IPS-18c (cell line): ENCODE data around the gene KRT24.
"Not testable (repeated sequence)": the region's sequence is repeated elsewhere in the genome, so short reads cannot be mapped to it uniquely, and the experiment has no call there.

Source experiments
- H3K4me3 ChIP-seq: 2 replicates; pipeline ENCODE4 v1.7.0; 2013; ENCODE audit warnings: low read depth, mild to moderate bottlenecking, low read length, moderate library complexity; ENCODE audit not compliant: insufficient read depth
- H3K9me3 ChIP-seq: one replicate; pipeline ENCODE4 v1.6.1; 2013; ENCODE audit warnings: mild to moderate bottlenecking, low read length, moderate library complexity; ENCODE audit not compliant: control insufficient read depth, insufficient read depth

KRT24 gene

DNA sequence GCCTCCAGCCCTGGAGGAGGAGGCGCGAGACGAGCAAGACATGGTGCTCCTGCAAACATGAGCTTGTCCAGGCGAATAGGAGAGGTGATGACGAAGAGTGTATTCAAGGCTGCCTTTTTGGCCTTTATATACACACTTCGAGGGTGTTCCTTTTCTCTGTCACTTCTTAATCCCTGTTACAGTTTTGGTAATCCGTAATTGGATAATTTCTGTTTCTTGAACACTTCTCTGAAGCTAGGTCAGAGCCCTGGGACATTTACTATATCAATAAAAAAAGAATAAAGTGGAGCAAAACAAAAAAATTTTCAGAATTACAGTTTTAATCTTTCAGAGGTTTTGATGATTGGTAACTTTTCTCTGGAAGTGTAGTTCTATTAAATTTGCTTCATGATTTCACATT is at the start of gene KRT24:
Gene KRT24 (minus strand): TSS at position 101 of the 400 bp plus-strand sequence. CDS start 59 bp downstream, at position 42.
- no peak within 1 kb of the TSS for H3K4me3 ChIP-seq
- no peaks in the 10 kb centered on the region for H3K9me3 ChIP-seq

DNA sequence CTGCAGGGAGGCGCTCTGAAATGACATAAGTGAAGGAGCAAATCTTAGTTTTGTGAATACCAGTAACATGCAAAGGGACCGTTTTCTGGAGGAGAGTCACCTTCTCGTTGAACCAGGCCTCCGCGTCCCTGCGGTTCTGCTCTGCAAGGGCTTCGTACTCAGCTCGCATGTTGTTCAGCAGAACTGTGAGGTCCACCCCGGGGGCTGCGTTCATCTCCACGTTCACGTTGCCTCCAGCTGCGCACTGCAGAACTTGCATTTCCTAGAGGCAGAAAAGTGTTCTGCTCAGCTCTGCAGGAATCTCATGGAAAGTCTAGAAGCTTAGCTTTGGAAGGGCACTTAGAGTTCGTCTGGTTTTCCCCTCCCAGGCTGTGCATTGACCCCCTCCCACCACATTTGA is 47.5 kb upstream of the KRT24 start:
- H3K9me3 ChIP-seq = no peaks in the 10 kb centered on the region
- H3K4me3 ChIP-seq = no peak overlapping the region

DNA sequence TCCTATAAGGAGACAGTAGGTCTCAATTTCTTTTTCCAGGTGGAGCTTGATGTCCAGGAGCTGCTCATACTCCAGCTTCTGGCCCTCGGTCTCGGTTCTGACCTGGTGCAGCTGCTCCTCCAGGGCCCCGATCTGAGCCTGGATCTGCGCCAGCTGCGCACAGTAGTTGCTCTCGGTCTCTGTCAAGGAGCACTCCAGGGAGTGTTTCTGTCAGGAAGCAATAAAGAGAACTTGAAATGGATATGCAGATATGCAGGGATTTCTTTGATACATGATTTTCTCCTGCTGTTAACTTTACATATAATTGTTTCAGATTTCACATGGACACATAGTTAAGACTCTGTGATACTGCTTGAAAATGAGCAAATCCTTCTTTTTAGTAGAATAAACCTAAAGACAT is 46.8 kb upstream of the KRT24 start:
- H3K4me3 ChIP-seq = no peak overlapping the region
- no peaks in the 10 kb centered on the region for H3K9me3 ChIP-seq

DNA sequence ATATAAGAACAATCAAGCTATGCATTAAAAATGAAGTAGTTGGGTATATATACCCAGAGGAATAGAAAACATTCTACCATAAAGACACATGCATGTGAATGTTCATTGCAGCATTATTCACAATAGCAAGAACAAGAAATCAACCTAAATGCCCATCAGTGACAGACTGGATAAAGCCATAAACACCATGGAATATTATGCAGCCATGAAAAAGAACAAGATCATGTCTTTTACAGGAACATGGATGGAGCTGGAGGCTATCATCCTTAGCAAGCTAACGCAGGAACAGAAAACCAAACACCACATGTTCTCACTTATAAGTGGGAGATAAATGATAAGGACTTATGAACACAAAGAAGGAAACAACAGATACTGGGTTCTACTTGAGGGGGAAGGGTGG is 45.1 kb upstream of the KRT24 start:
- H3K9me3 ChIP-seq, H3K4me3 ChIP-seq: not testable (repeated sequence)

DNA sequence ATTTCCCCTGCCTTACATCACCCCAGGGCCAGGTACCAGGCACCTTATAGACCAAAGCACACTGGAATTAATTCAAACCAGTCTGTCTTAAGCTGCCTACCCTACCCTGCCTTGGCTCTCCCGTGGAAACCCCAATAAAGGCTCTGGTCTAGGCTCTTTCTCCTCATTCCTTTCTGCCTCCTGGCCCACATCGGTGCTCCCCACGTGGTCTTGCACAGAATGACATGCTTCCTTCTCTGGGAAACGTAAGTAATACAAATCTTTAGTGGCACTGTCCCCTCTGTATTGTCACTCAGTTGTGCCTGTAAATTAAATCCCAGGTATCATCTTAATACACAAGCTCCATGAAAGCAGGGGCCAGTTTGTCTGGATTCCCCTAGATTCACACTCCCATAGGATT is 35.0 kb upstream of the KRT24 start:
- H3K4me3 ChIP-seq = no peak overlapping the region
- no peaks in the 10 kb centered on the region for H3K9me3 ChIP-seq

DNA sequence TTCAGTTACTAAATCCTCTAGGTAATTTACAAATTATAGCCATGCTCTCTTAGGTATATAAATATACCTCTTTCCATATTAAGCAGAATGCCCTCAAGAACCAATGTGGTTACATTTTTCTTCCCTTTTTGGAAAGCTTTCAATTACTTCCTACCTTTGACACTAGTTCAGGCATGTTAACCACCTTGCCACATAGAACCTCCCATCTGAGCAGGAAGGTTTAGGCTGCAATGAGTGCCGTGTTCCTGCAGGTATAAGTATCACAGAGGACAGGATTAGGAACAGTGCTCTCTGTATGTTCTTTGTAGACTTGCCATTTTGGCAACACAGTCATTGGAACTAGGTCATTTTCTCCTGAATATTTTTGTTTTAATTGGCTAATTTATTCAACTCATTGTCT is 31.5 kb upstream of the KRT24 start:
- no peaks in the 10 kb centered on the region for H3K9me3 ChIP-seq
- no peak overlapping the region for H3K4me3 ChIP-seq

DNA sequence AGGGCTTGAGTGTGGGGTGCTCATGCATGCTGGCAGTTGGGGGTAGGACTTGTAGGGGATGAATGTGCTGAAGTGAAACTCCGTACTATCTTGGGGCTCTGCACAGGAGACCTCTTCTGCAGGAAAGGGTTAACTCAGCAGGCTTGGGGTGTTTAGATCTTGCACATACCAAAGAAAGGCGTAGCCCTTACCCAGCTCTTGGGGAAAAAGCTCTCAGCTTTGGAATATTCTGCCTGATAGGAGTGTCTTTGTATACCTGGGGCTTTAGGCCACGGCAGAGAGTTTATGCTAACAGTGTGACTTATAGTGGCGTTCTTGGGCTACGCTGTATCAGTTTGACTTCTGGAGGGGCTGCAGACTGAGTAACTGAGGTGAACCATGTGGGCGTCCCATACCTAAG is 30.5 kb upstream of the KRT24 start:
- no peak overlapping the region for H3K4me3 ChIP-seq
- H3K9me3 ChIP-seq = no peaks in the 10 kb centered on the region

DNA sequence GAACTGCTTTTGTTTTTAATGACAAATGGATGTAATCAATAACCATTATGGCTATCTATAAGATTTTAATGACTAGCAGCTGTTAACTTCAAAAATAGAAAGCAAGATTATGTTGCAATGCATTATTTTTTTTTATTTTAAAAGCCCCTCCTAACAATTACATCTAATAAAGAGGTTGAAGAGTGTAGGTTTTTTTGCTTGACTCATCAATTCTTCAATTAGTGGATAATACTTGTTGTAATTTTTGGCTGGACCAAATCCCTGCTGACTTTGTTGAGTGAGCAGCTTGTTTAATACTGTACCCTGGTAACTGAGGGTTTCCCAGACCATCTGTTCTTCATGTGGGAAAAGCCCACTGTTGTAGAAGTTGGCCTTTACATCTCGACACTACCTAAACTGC is 27.4 kb upstream of the KRT24 start:
- no peak overlapping the region for H3K4me3 ChIP-seq
- H3K9me3 ChIP-seq = no peaks in the 10 kb centered on the region

DNA sequence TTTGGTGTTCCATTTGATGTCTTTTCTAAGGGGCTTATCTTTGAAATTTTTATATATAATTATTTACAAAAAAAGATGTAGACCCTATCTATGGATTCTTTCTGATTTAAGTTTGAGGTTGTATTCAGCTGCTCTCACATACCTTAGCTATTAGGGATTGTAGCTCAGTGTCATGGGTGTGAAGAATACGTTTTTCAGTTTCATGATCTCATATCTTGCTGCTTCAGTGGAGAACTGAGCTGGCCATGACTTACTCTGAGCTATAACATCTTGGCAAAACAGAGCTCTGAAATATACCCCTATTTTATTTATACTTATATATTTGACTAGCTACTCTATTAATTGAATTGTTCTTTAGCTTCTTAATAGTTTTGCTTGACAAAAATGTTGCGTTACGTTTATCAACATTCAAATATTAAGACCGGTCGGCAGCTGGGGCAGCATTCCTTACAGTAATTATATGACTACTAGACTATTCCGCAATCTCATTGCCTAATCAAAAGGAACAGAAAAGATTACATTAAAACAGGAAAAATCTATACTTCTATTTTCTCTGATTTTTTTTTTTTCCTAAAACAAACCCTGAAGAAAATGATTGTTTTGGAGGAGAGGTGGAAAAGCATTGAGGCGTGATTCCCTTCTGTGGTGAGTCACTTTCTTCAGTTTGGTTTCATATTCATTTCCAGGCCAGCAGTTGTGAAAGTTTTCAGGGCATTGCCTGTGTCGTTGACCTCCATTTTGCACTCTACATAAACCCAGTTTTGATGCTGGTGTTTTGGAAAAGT is 24.1 kb upstream of the KRT24 start:
- H3K4me3 ChIP-seq = no peak overlapping the region
- H3K9me3 ChIP-seq = no peaks in the 10 kb centered on the region

DNA sequence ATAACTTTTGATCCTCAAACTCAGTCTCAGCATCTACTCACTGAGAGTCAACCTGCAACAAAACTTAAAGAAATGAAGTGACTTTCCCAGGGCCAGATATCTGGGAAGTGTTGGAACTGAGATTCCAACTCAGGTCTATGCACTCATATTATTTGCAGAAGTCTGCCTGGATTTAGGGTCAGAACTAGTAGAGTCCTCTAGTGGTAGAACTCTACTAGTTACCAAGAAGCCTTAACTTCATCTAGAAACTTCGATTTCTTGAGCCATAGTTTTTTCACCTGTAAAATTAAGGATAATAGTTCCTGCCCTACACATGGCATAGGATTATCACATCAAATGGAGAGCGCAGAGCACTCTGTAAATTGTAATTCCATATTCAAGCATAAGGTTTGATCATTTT is 23.4 kb upstream of the KRT24 start:
- Histone ChIP-seq H3K9me3 (no peaks in the 10 kb centered on the region), H3K4me3 (no peak overlapping the region)

DNA sequence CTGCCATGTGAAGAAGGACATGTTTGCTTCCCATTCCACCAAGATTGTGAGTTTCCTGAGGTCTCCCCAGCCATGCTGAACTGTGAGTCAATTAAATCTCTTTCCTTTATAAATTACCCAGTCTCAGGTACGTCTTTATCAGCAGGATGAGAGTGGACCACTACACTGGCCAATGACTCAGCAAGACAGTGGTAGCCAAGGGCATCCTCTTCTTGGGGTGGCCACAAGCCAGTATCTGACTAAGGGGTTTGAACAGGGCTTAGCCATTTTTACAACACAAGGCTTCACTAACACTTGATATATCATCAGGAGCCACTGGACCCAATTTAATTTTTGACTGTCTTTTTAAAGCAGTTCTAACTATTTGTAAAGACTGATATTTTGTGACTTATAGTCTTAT is 21.1 kb upstream of the KRT24 start:
- H3K4me3 ChIP-seq = no peak overlapping the region
- no peaks in the 10 kb centered on the region for H3K9me3 ChIP-seq

DNA sequence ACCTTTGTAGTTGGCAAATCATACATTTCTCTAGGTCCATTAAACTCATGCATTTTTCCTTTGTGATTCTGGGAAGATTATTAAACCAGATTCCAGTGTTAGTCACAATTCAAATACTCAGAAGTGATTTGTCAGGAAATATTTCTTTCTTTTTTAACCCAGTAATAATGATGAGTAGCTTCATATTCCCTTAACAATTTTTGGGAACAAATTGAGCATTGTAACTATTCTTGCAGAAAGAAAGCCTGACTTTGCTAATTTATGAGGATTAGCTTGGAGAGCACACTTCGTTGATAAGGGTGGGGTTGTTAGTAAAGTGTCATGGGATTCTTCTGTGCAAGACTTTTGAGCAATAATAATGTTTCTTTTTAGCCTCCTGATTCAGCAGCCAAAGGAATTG is 18.7 kb upstream of the KRT24 start:
- Histone ChIP-seq H3K4me3 (no peak overlapping the region), H3K9me3 (no peaks in the 10 kb centered on the region)

DNA sequence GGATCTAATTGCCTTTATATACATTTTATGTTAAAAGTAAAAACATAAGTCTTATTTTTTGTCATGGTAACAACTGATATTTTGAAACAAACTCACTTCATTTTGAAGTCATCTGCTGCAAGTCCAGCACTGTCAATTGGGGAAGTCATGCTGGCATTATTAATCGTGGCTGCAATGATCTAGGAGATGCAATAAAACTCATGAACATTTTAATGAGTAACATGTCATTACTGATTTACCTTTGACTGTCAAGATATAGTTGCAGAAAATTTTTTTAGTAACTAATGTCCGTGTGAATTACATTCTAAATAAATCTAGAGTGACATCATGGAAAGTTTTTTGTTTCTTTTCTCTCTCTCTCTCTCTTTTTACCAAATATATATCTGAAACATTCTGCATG is 17.3 kb upstream of the KRT24 start:
- H3K4me3 ChIP-seq = no peak overlapping the region
- no peaks in the 10 kb centered on the region for H3K9me3 ChIP-seq

DNA sequence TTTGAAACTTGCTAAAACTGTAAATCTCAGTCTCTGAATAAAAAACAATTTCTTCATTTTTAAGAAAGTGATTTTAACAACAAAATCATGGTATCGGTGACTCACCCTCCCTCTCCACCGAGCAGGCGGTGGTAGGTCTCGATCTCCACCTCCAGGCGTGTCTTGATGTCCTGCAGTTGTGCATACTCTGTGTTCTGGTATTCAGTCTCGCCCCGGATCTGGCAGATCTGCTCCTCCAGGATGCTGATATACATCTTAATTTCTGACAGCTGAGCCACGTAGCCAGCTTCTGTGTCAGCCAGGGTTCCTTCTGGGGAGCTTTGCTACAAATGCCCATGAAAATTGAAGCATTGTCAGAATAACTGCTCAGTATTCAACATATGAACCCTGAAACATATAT is 15.4 kb upstream of the KRT24 start:
- no peaks in the 10 kb centered on the region for H3K9me3 ChIP-seq
- no peak overlapping the region for H3K4me3 ChIP-seq

DNA sequence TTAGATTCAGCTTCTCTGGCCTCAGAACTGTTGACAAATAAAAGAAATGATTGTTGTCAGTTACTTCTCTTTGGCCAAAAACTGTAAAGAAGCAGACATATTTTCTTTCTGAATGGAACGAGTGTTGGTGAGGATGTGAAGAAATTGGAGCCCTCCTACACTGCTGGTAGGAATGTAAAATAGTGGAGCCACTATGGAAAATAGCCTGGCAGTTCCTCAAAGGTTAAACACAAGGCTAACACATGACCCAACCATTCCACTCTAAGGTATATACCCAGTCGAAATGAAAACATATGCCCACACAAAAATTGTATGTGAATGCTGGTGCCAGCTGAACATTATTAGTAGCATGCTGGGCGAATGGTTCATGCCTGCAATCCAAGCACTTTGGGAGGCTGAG is 14.2 kb upstream of the KRT24 start:
- no peak overlapping the region for H3K4me3 ChIP-seq
- H3K9me3 ChIP-seq = no peaks in the 10 kb centered on the region

DNA sequence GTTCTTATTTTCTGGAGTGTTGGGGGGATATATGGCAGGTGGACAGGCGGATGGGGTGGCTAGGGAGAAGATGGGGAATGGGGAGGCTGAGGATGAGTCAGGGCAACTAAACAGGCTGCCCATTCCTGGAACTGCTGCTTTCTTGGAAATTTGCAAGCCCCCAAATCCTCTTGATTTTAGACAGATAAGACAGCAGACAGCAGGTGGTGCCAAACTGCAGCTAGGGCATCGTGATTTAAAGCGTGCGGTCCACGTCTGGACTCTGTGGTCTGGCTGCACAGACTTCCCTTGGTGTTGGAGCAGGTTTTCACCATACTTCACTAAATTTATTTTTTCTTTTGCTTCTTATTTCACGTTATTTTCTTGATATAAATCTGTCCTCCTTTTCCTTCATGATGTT is 10.9 kb upstream of the KRT24 start:
- no peak overlapping the region for H3K4me3 ChIP-seq
- no peaks in the 10 kb centered on the region for H3K9me3 ChIP-seq

DNA sequence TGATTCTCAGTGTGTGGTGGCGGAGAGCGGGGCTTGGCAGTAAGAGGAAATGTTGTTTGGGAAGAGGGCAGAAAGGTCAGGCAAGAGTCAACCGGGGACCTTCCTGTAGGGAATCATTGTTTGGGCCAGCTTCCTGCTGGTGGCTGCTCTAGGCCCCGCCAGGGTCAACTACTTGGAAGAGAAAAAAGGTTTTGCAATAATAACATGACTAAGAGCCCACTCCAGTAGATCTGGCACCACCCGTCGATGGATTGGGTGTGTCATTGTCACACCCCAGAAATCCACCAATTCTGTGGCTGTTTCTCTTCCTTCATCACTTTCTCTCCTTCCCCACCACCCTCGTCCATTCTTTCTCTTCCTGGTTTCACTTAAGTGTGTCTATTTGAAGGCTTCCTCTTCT is 4.2 kb upstream of the KRT24 start:
- H3K4me3 ChIP-seq = no peak overlapping the region
- no peaks in the 10 kb centered on the region for H3K9me3 ChIP-seq

DNA sequence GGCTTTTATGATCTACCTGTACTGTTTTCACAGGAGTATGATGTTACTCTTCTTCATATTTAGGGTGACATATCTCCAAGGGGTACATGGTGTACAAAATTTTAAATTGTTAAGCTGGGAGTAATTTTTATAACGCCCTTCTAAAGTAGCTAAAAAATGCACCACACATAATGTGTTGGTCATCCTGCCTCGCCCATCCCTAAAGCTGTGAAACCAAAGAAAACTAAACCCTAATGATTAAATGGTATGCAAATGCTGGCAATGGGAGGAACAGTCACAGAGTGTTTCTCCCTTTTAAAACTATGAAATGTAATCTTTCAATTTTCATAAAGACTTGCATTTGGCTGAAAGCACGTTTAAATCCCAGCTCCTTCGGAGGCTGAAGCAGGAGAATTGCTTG is 2.0 kb upstream of the KRT24 start:
- Histone ChIP-seq H3K4me3 (no peak overlapping the region), H3K9me3 (no peaks in the 10 kb centered on the region)

DNA sequence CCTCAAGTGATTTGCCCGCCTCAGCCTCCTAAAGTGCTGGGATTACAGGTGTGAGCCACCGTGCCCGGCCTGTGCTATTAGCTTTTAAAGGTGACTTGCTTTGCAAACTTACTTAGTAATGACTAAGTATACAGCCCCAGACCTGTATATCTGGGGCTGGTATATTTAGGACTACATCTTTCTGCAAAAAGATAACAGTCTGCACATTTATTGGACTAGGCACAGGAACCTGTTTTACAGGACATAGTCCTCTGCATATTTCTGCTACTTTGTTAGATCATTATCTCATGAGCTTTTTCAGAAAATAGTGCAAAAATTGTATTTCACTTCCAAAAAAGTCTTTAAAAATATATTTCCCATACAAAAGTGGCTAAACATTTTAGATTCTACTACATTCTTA is 1.3 kb downstream of the KRT24 start:
- Histone ChIP-seq H3K4me3 (no peak overlapping the region), H3K9me3 (no peaks in the 10 kb centered on the region)
